BJ (cell line): ENCODE data around the gene EEF1AKMT2. TPM values are rescaled to one million over a fixed set of nuclear protein-coding genes. Genes with fewer than 3 reads are reported as not detected.

Experiments
- CTCF ChIA-PET: fragments of 350-600 bp; formaldehyde crosslinking; extraction: SDS; loops from one replicate; lab custom pipeline; 2021; ENCODE audit warnings: antibody characterized with exemption, inconsistent platforms; lab: Yijun Ruan, JAX
- POLR2A ChIA-PET: fragments of 300-600 bp; sonication (Branson Sonifier 250); formaldehyde crosslinking; extraction: SDS; loops from one replicate; lab custom pipeline; 2021; ENCODE audit warnings: antibody characterized with exemption; lab: Charles Lee
- DNase-seq: peaks from one replicate; pipeline ENCODE4 v3.0.0-alpha.2; 2011; ENCODE audit warnings: low read depth
- H3K27me3 ChIP-seq: 2 replicates; pipeline ENCODE4 v1.6.0; 2011; ENCODE audit warnings: low read length; ENCODE audit not compliant: control insufficient read depth, insufficient read depth
- H3K36me3 ChIP-seq: 2 replicates; pipeline ENCODE4 v1.5.1; 2011; ENCODE audit warnings: low read length; ENCODE audit not compliant: control insufficient read depth, insufficient read depth
- H3K4me3 ChIP-seq: 2 replicates; pipeline ENCODE4 v1.5.1; 2011; ENCODE audit warnings: low read depth, mild to moderate bottlenecking, control low read depth, low read length
- polyA plus RNA-seq: library from polyadenylated mRNA; depleted of rRNA; stranded (reverse); fragments of >200 nt; gene quantifications from 2 replicates; pipeline ENCODE4 v1.2.3, GENCODE V29; 2011
- TF ChIP-seq, protein P1 (sequence below): IDR thresholded peaks from 2 replicates; pipeline ENCODE4 v1.5.1; 2011; ENCODE audit warnings: low read depth, mild to moderate bottlenecking, control low read depth, inconsistent platforms, low read length, moderate library complexity; ENCODE audit not compliant: insufficient read depth

The EEF1AKMT2 gene
- polyA plus RNA-seq, 1 experiment, result 8.0 TPM

DNA sequence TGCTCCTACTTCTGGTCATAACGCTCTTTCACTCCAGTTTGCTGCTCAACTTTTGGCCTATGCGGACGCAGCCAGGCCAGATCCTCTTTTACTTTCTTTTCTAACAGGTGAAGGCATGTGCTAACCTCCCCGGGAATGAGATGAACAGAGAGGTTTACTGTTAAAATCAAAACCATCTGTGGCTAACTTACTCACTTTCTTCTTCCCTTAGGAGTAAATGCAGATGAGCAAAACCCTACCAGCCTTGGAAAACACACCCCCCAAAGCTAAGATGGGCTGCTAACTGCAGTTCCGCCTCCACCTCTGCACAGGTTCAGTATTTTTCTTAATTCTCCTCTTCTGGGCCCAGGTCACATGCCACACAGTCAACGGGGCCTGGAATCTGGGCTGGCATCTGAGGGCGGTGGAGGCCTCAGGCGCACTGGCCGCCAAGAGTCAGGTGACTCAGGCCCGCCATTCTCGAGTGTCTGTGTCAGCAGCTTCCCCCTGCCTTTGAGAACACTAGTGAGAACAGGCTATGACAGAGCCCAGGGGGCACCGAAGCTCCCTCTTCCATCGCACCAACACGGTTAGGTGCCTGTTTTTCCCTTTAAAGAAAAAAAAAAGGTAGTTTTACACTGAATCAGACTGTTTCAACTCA, 58.6 kb downstream of the EEF1AKMT2 start:
- POLR2A ChIA-PET, result no interaction called here

GRCh38 chr10:124731551-124731950, 60.1 kb downstream of the EEF1AKMT2 start:
- TF ChIP-seq, protein P1, sequence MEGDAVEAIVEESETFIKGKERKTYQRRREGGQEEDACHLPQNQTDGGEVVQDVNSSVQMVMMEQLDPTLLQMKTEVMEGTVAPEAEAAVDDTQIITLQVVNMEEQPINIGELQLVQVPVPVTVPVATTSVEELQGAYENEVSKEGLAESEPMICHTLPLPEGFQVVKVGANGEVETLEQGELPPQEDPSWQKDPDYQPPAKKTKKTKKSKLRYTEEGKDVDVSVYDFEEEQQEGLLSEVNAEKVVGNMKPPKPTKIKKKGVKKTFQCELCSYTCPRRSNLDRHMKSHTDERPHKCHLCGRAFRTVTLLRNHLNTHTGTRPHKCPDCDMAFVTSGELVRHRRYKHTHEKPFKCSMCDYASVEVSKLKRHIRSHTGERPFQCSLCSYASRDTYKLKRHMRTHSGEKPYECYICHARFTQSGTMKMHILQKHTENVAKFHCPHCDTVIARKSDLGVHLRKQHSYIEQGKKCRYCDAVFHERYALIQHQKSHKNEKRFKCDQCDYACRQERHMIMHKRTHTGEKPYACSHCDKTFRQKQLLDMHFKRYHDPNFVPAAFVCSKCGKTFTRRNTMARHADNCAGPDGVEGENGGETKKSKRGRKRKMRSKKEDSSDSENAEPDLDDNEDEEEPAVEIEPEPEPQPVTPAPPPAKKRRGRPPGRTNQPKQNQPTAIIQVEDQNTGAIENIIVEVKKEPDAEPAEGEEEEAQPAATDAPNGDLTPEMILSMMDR, result no peak
- Histone ChIP-seq H3K4me3 (no peak overlapping the region), H3K27me3 (no peaks in the 10 kb centered on the region), H3K36me3 (peaks cover 1% of the 10 kb centered on the region)
- no peak for DNase-seq
- POLR2A ChIA-PET, result interaction anchor here (0.6 kb wide), 1 partner anchor 192 kb away, joined by 3 read pairs; no protein-coding TSS in a partner anchor
- CTCF ChIA-PET, result interaction anchor here (1.0 to 2.7 kb wide), 6 partner anchors 10 to 201 kb away, joined by 3 to 15 read pairs (median 3); no protein-coding TSS in a partner anchor

More for the DNA sequence above, 58.6 kb downstream of the EEF1AKMT2 start:
- H3K36me3 ChIP-seq, result peaks cover 1% of the 10 kb centered on the region
- DNase-seq, result no peak
- no peak overlapping the region for H3K4me3 ChIP-seq
- H3K27me3 ChIP-seq, result no peaks in the 10 kb centered on the region
- TF ChIP-seq, protein P1, result no peak
- CTCF ChIA-PET, result interaction anchor here (0.7 to 2.7 kb wide), 2 partner anchors 8 to 1114 kb away, joined by 3 to 15 read pairs; no protein-coding TSS in a partner anchor

DNA sequence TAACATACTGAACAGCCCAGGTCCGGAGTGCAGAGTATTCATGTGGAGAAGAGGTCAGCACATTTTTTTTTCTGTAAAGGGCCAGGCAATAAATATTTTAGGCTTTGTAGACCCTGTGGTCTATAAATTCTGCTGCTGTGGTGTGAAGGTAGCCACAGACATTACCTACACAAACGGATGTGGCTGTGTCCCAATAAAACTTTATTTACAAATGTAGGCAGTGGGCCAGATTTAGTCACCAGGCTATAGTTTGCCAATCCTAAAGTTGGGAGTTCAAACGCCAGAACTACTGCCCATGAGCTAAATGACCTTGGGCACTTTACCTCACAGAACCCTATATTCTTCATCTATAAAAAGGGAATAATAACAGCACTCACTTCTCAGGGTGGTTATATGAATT, 60.9 kb downstream of the EEF1AKMT2 start:
- TF ChIP-seq, protein P1, result no peak
- peaks cover 1% of the 10 kb centered on the region for H3K36me3 ChIP-seq
- DNase-seq, result no peak
- ChIA-PET CTCF (interaction anchor here (1.1 to 1.7 kb wide), 3 partner anchors 14 to 200 kb away, joined by 3 to 4 read pairs (median 3); no protein-coding TSS in a partner anchor), POLR2A (no interaction called here)
- no peak overlapping the region for H3K4me3 ChIP-seq
- H3K27me3 ChIP-seq, result no peaks in the 10 kb centered on the region

DNA sequence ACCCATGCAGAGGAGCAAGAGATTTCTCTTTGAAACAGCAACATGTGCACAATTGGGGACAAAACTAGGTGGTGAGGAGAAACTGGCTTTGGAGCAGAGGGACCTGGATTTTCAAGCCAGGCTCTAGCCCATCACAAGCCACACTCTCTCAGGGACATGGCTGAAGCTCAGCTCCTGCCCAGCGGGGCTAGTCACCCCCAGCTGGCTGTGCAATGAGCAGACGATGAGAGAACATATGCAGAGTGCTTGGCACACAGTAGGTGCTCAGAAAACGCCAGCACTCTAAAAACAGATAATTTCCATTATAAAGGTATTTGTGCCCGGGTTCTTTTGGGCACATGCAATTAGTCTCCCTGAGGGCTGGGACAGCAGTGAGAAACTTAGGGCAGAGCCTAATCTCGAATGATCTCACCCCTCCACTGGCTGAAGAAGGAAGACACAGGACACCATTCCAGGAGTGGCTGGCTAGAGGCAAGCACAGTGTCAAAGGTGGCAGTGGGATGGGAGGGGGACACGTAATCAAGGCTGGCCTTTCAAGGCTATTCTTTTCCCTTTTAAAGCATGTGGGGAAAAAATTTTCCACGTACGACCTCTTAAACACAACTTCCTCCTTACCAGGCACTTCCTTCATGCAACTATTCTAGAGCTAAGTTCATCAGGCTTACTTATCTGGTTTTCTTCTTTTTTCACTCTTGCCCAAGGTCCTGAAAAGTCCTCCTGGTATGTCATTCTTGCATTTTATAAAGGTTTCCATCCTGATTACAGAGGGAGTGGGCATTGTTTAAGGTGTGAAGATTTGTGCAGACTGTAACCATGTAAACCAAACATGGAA, 62.6 kb downstream of the EEF1AKMT2 start:
- ChIA-PET CTCF (interaction anchor here (0.9 to 1.5 kb wide), 2 partner anchors 13 to 199 kb away, joined by 3 to 8 read pairs; no protein-coding TSS in a partner anchor), POLR2A (no interaction called here)
- no peak overlapping the region for H3K4me3 ChIP-seq
- TF ChIP-seq, protein P1, result no peak
- H3K27me3 ChIP-seq, result no peaks in the 10 kb centered on the region
- H3K36me3 ChIP-seq, result peaks cover 3% of the 10 kb centered on the region
- no peak for DNase-seq
